Ascending aorta (tissue), 2 donors: ENCODE data around the gene TBPL1. TPM values are rescaled to one million over a fixed set of nuclear protein-coding genes. Genes with fewer than 3 reads are reported as not detected.

Experiments used
- DNase-seq, 2 donors: peaks; one replicate each; pipeline ENCODE4 v3.0.0-alpha.2; 2019; ENCODE audit warnings: low spot score in 2 of 2
- H3K27ac ChIP-seq, 2 donors: fragments of 200-600 bp; sonication (generic); one replicate each; pipeline ENCODE4 v1.5.1; 2016 to 2017; ENCODE audit warnings: mild to moderate bottlenecking in 1 of 2
- H3K27me3 ChIP-seq: fragments of 200-600 bp; sonication (generic); one replicate; pipeline ENCODE4 v1.5.1; 2017
- H3K36me3 ChIP-seq, 2 donors: fragments of 200-600 bp; sonication (generic); one replicate each; pipeline ENCODE4 v1.5.1; 2016
- H3K4me1 ChIP-seq, 2 donors: fragments of 200-600 bp; sonication (generic); one replicate each; pipeline ENCODE4 v1.5.1; 2016 to 2017; ENCODE audit warnings: mild to moderate bottlenecking in 1 of 2
- H3K4me3 ChIP-seq, 2 donors: fragments of 200-600 bp; sonication (generic); one replicate each; pipeline ENCODE4 v1.5.1; 2016 to 2017; ENCODE audit warnings: mild to moderate bottlenecking in 1 of 2
- H3K9me3 ChIP-seq, 2 donors: fragments of 200-600 bp; sonication (generic); one replicate each; pipeline ENCODE4 v1.5.1; 2016
- CTCF ChIP-seq, 3 experiments: fragments of 200-600 bp in 2 of 3; fragments of 450-650 bp in 1 of 3; sonication (generic) in 2 of 3; IDR thresholded peaks; one replicate each; pipeline ENCODE4 v1.5.1; 2016 to 2019; ENCODE audit warnings: antibody characterized with exemption in 3 of 3, mild to moderate bottlenecking in 1 of 3, moderate library complexity in 1 of 3
- intact Hi-C: fragments of 100-400 bp; cut with DNase I; formaldehyde crosslinking; loops from one replicate; pipeline ENCODE4 v1.15.1; 2023
- total RNA-seq: library from RNA; depleted of rRNA; stranded (reverse); fragments of >200 nt; gene quantifications from one replicate; pipeline ENCODE4 v1.1.0, GENCODE V29; 2016

TBPL1 gene
- total RNA-seq, 1 donor from 2014 or later, result 23.1 TPM

GRCh38 chr6:133997267-133997666, 44.2 kb downstream of the TBPL1 start:
- Histone ChIP-seq H3K4me1 (peaks cover 0 to 12% of the 10 kb centered on the region in 2 donors), H3K27ac (no peak overlapping the region), H3K27me3 (no peaks in the 10 kb centered on the region), H3K9me3 (no peaks in the 10 kb centered on the region), H3K4me3 (no peak overlapping the region), H3K36me3 (no peaks in the 10 kb centered on the region)
- intact Hi-C loops, result no loop called here
- TF ChIP-seq CTCF (IDR thresholded peaks at IDR 0.05), result no peak
- DNase-seq, result no peak

DNA sequence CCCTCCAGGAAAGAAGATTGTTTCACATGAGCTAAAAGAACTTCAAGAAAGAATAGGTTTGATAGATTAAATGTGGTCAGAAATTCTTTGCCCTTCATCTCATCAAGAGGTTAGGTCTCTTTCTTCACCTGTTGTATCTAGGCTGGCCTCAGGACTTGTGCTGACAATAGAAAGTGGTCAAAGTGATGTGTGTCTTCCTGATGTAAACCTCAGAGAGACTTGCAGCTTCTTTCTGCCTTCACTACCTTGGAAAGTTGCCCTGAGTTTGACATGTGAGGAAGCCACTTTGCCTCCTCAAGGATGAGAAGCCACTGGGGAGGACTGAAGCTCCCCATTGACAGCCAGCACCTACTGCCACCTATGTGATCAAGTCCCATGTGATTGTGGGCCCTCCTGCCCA, 46.3 kb downstream of the TBPL1 start:
- no peak overlapping the region for H3K4me3 ChIP-seq
- H3K9me3 ChIP-seq, result no peaks in the 10 kb centered on the region
- no peak for TF ChIP-seq CTCF (IDR thresholded peaks at IDR 0.05)
- H3K36me3 ChIP-seq, result no peaks in the 10 kb centered on the region
- H3K27ac ChIP-seq, result no peak overlapping the region
- H3K4me1 ChIP-seq, result no peaks in the 10 kb centered on the region
- H3K27me3 ChIP-seq, result no peaks in the 10 kb centered on the region
- intact Hi-C loops, result no loop called here
- DNase-seq, result no peak

- Histone ChIP-seq H3K36me3 (no peaks in the 10 kb centered on the region), H3K9me3 (no peaks in the 10 kb centered on the region), H3K4me3 (no peak overlapping the region), H3K27ac (no peak overlapping the region), H3K27me3 (no peaks in the 10 kb centered on the region), H3K4me1 (no peaks in the 10 kb centered on the region)
- intact Hi-C loops, result no loop called here
- no peak for TF ChIP-seq CTCF (IDR thresholded peaks at IDR 0.05)
- no peak for DNase-seq
These were observed 47.4 kb downstream of the TBPL1 start for GRCh38 chr6:134000443-134000842.

DNA sequence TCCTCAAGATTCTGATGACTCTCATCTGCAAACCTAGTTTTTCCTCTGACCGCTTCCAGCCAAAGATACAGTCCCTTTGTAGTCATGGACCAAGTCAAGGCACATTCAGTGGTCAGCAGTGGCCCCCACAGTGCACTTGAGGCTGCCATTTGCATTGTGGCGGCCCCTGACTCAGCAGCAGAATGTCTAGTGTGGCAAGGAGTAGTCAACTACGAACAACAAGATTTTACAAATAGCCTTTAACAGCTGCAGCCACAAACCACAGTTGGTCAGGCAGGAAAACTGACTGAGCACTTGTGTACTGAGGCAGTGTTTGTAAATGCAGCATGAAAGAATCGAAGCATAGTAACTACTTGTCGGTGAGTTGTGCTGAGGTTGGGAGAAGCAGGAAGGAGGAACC, 49.8 kb downstream of the TBPL1 start:
- Histone ChIP-seq H3K27ac (no peak overlapping the region), H3K4me1 (no peaks in the 10 kb centered on the region), H3K9me3 (no peaks in the 10 kb centered on the region), H3K27me3 (no peaks in the 10 kb centered on the region), H3K36me3 (no peaks in the 10 kb centered on the region), H3K4me3 (no peak overlapping the region)
- no peak for TF ChIP-seq CTCF (IDR thresholded peaks at IDR 0.05)
- intact Hi-C loops, result no loop called here
- DNase-seq, result no peak

DNA sequence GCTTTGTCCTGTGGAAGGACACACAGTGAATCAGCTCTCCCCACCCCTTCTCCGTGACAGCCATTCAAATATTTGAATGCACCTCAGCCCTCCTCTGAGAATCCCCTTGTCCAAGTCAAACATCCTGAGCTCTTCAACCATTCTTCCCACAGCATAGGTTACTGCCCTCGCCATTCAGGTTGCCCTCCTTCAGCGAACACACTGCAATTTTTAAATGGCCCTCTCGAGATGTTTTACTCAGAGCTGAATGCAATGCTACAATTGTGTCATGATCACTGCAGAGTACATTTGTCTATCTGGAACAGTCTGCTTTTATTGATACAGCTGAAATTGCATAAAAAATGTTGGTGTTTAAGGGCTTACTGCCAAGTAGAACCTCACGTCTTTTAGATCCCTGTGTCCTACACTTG, 50.5 kb downstream of the TBPL1 start:
- Histone ChIP-seq H3K9me3 (no peaks in the 10 kb centered on the region), H3K36me3 (no peaks in the 10 kb centered on the region), H3K4me1 (no peaks in the 10 kb centered on the region), H3K27ac (no peak overlapping the region), H3K27me3 (no peaks in the 10 kb centered on the region), H3K4me3 (no peak overlapping the region)
- no peak for DNase-seq
- intact Hi-C loops, result no loop called here
- no peak for TF ChIP-seq CTCF (IDR thresholded peaks at IDR 0.05)

- no peak for TF ChIP-seq CTCF (IDR thresholded peaks at IDR 0.05)
- DNase-seq, result no peak
- intact Hi-C loops, result no loop called here
These were observed 51.7 kb downstream of the TBPL1 start for GRCh38 chr6:134004714-134005113.

More at GRCh38 chr6:134004714-134005113, 51.7 kb downstream of the TBPL1 start:
- H3K9me3 ChIP-seq, result no peaks in the 10 kb centered on the region
- H3K27ac ChIP-seq, result no peak overlapping the region
- H3K4me1 ChIP-seq, result no peaks in the 10 kb centered on the region
- no peaks in the 10 kb centered on the region for H3K27me3 ChIP-seq
- H3K4me3 ChIP-seq, result no peak overlapping the region
- H3K36me3 ChIP-seq, result no peaks in the 10 kb centered on the region
